C1 segment of cervical spinal cord (tissue), 14 donors: Measurements from ENCODE around the gene STK25.
"Not testable (repeated sequence)": the region's sequence is repeated elsewhere in the genome, so short reads cannot be mapped to it uniquely, and the experiment has no call there.

ENCODE experiments used
- DNase-seq, 14 donors: peaks; one replicate each; lab custom pipeline; 2025; lab: John Stamatoyannopoulos, UW

STK25 gene

GRCh38 chr2:241540401-241540770 lies 32.0 kb upstream of the STK25 start:
- DNase-seq: no peak

GRCh38 chr2:241539616-241540374 lies 31.4 kb upstream of the STK25 start:
- no peak for DNase-seq

DNA sequence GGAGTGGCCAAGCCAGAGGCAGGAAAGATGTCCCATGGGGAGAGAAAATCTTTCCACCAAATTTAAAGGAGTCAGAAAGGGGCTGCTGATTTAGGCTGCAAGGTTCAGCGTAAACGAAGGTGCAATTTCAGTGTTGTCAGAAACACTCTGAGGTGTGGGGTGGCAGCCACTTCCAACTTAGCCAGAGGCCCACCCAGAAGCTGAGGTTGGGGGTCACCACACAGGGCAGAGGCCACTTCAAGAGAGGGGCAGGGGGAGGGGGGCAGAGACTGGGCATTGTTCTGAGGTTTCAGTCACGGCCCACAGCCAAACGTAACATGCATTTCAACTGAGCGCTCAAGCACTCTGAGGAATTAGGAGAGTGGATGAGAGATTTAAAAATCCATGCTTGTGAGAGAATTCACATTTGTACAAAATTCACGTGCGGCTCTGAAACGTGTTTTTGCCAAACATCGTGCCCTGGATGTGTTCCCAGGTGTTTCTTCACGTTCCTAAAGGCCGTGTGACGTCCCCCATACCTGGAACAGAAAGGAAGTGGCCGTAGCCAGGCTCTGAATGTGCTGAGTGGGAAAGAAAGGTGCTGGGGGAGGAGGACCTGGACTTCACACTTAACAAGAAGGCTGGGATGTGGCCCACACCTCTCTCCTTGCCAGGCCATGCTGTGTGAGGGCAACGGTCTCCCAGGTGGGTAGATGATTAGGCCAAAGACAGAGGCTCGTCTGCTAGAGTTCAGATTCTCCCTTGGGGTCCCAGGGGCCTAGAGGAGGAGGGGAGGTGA lies 30.6 kb upstream of the STK25 start:
- DNase-seq: no peak

DNA sequence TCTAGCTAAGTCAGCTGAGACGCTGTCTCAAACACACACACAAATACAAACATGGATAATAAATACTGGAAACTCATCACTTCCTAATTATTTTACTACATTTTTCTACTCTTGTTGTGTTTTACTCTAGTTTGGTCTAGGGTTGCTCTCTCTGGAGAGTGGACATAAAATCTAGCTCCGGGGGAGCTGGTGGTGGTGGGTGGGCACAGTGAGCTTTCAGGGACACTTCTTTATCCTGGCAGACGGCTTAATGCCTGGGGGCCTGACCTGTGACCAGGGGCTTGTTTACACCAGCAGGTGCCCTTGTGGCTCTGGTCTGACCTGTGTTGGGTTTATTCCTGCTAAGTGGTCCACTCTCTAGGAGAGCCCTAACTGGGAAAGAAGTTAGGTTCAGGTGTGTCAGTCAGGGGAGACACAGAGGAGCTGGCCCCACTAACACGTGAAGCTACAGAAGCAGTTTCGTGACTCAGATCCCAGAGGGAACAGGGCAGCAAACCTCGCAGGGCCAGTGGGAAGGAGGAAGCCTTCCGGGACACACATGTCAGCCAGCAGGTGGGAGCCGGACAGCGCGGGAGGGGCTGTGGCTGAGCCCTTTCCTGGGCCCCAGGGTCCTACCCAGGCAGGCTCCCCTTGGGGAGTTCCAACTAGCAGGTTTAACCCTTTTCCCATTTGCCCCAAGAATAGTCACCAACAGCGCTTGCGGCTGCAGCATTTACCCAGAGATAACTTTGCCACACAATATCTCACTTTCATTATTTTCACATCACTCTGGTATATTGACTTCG lies 27.7 kb upstream of the STK25 start:
- DNase-seq: no peak

DNA sequence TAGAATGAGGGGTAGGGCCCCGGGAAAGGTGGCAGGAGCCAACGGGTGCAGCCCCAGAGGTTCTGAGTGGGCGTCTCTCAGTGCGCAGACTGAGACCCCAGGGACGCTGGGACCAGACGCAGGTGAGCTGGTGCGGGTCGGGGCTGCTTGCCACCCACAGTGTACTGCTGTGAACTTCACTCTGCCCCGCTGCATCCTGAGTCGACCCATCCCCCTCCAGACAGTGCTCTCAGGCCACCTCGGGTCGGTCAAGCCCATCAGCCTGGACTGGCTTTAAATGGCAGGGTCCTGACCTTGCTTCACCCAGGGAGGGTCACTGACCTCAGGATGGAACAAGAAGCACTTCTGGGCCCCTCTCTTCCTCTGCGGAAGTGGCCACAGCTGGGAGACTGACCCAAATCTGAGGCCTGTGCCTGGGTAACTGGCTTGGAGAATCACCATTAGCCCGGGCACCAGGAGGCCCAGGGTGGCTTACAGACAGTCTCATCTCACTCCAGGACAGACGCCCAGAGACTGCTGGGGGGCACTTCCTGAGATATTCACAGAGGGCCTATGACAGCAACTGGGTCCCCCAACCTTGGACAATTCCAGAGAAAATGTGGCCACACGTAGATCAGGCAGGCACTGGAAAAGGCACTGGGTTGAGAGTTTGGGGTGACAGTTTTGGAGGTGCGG lies 26.5 kb upstream of the STK25 start:
- DNase-seq: no peak

DNA sequence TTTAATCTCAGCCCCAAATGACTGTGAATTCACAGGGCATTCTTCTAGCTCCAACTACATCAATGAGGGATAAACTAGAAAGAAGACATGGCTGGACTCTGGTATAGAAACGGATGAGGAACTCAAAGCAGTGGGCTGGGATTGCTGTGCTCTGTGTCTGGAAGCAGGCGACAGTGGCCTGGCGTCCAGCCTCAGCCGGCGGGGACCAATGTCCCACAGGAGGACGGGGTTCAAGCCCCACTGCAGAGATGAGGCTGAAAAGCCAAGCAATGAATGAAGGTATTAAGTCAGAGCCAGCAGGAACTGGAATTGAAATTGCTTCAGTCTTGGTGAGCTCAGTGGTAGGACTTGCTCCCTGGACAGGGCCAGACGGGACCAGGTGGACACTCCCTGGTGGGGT lies 25.9 kb upstream of the STK25 start:
- DNase-seq: no peak

- no peak for DNase-seq
These were observed 24.6 kb upstream of the STK25 start for GRCh38 chr2:241532733-241533601.

- no peak for DNase-seq
These were observed 23.8 kb upstream of the STK25 start for GRCh38 chr2:241532168-241532567.

DNA sequence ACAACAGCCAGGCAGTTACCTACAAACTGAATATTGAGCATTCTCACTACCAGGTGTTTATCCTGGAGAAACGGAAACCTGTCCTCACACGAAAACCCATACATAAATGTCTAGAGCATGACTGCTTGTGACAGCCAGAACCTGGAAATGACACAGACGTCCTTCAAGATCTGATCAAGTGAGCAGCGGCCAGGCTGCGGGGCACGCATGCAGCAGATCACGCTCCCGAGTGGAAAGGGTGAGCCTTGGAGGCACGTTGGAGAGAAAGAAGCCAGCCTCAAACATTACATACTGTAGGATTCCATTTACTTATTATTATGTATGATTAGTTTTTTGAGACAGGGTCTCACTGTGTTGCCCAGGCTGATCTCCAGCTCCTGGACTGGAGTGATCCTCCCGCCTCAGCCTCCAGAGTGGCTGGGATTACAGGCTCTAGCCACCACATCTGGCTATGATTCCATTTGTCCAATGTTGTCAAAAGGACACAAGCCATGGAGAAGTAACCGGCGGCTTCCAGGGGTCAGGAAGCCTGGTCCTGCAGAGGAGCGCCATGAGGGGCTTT lies 22.9 kb upstream of the STK25 start:
- DNase-seq: no peak

GRCh38 chr2:241530571-241530970 lies 22.2 kb upstream of the STK25 start:
- no peak for DNase-seq

DNA sequence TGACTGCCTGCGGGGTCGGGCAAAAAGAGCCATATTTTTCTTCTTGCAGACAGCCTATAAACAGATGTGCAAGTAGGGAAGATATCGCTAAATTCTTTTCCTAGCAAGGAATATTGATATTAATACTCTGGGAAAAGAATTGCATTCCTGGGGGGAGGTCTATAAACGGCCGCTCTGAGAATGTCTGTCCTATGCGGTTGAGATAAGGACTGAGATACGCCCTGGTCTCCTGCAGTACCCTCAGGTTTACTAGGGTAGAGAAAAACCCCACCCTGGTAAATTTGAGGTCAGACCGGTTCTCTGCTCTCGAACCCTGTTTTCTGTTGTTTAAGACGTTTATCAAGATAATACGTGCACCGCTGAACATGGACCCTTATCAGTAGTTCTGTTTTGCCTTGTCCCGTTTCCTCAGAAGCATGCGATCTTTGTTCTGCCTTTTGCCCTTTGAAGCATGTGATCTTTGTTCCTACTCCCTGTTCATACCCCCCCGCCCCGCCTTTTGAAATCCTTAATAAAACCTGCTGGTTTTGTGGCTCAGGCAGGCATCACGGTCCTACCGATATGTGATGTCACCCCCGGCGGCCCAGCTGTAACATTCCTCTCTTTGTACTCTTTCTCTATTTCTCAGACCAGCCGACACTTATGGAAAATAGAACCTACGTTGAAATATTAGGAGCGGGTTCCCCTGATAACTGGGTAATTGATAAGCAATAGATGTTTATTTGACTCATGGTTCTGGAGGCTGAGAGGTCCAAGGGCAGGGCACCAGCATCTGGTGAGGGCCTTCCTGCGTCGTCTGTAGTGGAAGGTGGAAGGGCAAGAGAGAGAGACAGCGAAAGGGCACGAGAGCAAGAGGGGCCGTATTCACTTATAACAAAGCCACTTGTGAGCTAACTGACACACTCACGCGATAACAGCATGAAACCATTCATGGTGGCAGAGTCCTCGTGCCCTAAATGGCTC lies 17.7 kb upstream of the STK25 start:
- not testable (repeated sequence) for DNase-seq

DNA sequence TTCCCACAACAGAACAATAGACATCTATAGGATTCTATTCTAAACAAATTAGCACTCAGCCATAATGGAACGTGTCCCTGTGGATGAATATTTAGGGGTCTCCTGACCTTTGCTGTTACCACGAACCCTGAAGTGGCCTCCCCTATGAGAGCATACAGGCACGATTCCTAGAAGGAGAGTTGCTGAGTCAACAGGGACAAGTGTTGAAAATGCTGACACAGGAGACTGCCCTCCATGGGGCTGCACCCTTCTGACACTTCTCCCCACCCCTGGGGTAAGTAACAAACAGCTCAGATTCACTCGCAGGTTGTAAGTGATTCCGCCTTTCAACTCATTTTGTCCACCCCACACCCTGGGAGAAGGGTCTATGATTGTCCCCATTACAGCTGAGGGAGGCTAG lies 14.1 kb upstream of the STK25 start:
- no peak for DNase-seq

DNA sequence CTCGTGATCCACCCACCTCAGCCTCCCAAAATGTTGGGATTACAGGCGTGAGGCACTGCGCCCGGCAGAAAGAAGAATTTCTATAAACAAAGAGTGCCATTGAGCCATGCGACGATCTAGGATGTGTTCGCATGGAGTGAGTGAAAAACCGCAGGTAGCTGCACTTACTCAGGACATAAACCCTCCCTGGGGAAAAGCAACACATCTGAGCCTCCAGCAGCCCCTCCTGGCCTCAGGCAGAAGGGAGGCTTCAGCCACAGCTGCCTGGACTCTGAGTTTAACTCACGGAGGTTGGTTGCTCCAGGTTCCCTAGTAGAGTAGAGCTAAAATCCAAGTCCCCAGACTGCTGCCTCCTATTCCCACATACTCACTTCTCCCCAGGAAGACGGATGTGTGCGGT lies 11.3 kb upstream of the STK25 start:
- DNase-seq: no peak

GRCh38 chr2:241517297-241517696 lies 8.9 kb upstream of the STK25 start:
- no peak for DNase-seq

- no peak for DNase-seq
These were observed 8.2 kb upstream of the STK25 start for GRCh38 chr2:241516520-241516965.

GRCh38 chr2:241514986-241515737 lies 6.8 kb upstream of the STK25 start:
- no peak for DNase-seq

- DNase-seq: no peak
These were observed 6.2 kb upstream of the STK25 start for GRCh38 chr2:241514553-241514952.

DNA sequence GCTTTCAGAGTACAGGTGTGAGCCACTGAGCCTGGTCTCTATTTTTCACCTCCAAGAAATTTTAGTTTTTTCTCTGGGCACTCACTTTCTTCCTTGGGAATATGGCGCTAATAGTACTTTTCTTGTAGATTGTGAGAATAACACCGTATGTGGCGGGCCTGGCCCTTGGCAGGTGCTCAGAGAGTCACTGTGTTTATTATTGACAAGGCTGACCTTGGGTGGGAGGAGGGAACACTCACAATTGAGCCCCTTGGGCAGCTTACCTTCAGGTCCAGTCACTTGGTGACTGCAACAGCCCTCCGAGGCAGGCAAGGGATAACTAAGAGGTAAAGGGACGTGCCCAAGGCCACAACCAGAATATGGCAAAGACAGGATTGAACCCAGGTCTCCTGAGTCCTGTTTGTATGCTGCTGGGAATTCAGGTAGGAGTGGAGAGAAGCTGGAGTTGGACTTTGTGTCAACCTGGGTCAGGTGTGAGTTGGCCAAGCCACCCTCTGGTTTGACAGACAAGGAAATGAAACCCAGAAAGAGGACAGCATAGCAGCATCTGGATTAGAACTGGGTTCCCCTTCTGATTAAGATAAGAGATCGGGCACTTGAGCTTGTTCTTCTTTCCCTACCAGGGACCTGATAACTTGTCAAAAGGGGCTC lies 2.8 kb upstream of the STK25 start:
- DNase-seq: no peak
